ENCODE data around the gene SDK1. TPM values are rescaled to one million over a fixed set of nuclear protein-coding genes. Genes with fewer than 3 reads are reported as not detected.

The SDK1 gene
- total and polyA plus RNA-seq, 2 experiments from 2014 or later = 2.1 to 10.0 TPM

GRCh38 chr7:3393862-3394261, 92.8 kb downstream of the SDK1 start:
- H3K27me3 Mint-ChIP-seq (ENCODE audit: insufficient read depth, low read depth, poor library complexity) = no peaks in the 10 kb centered on the region

More at GRCh38 chr7:3393862-3394261, 92.8 kb downstream of the SDK1 start:
- no peak overlapping the region for H3K27ac ChIP-seq (ENCODE audit: low read depth)
- no peak for TF ChIP-seq ZNF462 (CRISPR knock-in tag; IDR thresholded peaks at IDR 0.05)
- peak in 1 of 2 experiments; percentile 37; a peak in 2 of 4 replicates for TF ChIP-seq CTCF (conservative IDR thresholded peaks at IDR 0.05; ENCODE audit: low read depth in 2 of 2)
- H3K27ac Mint-ChIP-seq = no peak overlapping the region
- no peaks in the 10 kb centered on the region for H3K9me2 ChIP-seq (ENCODE audit: insufficient read depth)
- H3K4me2 ChIP-seq = no peak overlapping the region
- H3K4me1 ChIP-seq (ENCODE audit: insufficient read depth) = no peaks in the 10 kb centered on the region
- H3K36me3 ChIP-seq (ENCODE audit: insufficient read depth) = peaks cover 4% of the 10 kb centered on the region; the same call in 1 of the 2 replicates
- H4K20me1 ChIP-seq (replicated peaks; ENCODE audit: insufficient read depth) = no peaks in the 10 kb centered on the region
- H3K4me1 Mint-ChIP-seq = peaks cover 7% of the 10 kb centered on the region; the same call in 1 of the 3 replicates
- DNase-seq (ENCODE audit: low spot score) (no peak), ATAC-seq (no peak)
- no peak overlapping the region for H3K4me3 Mint-ChIP-seq
- no peaks in the 10 kb centered on the region for H3K27me3 ChIP-seq (ENCODE audit: insufficient read depth)
- no peaks in the 10 kb centered on the region for H3K79me2 ChIP-seq (replicated peaks; ENCODE audit: insufficient read depth)
- H3K9me3 Mint-ChIP-seq = peaks cover 13% of the 10 kb centered on the region
- H3K4me3 ChIP-seq = no peak overlapping the region
- no peak overlapping the region for H2AFZ ChIP-seq
- no peaks in the 10 kb centered on the region for H3F3A ChIP-seq (replicated peaks; ENCODE audit: low read depth)
- peaks cover 16% of the 10 kb centered on the region for H3K36me3 Mint-ChIP-seq (ENCODE audit: low read depth)

All from GM23338 (cell line).